ENCODE results near the gene MTHFSD. TPM values are rescaled to one million over a fixed set of nuclear protein-coding genes. Genes with fewer than 3 reads are reported as not detected.
A peak's percentile ranks its signal among the peaks of the same experiment; 100 is the strongest.

MTHFSD gene
- total RNA-seq, 4 donors from 2014 or later = 10.1 to 17.9 (median 15.5) TPM

DNA sequence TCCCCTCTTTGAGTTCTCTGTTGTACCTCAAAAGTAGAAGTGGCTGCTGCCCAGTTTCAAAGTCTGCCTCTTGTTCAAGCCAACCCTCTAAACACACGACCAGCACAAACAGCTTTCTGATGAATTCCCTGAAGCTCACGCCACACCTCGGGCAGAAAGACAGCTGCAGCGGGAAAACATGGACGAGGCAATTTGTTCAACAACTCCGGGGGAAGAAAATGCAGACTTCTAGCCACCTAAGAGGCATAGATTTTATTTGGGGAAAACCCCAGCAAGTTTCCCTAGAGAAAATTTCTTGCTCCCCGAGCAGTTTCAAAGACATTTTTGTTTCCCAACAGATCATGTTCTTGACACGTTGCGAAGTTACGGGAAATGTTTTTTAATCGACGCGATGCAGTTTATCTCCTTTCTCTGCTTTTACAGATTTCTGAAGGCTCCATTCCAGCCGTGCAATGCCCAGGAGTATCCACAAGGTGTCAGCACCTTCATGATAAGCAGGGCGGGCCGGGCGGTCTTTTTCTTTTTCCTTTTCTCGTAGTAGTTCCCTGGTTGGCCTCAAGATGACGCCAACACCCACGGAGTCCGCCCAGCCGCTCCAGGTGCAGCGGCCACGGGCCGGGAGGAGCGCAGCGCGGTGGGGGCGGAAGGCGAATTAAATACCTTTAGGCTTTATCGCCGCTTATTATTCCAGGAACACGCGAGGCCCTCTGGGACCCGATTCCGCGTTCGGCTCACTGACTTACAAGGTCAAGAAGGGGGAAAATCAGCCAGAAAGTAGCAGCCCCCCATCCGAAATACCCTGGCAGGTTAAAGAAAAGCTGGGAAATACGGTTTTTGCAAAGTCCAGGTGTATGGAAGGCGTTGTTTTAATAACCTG, 8.7 kb upstream of the MTHFSD start:
- peaks cover 5 to 47% (median 33%) of the 10 kb centered on the region in 4 donors for H3K4me1 ChIP-seq
- no peaks in the 10 kb centered on the region for H3K36me3 ChIP-seq
- H3K27ac ChIP-seq (replicated peaks in 1 of 4) = no peak overlapping the region
- peaks cover 0 to 95% (median 41%) of the 10 kb centered on the region in 4 donors for H3K27me3 ChIP-seq
- no peak for TF ChIP-seq POLR2A (IDR thresholded peaks at IDR 0.05; ENCODE audit: low read depth)
- TF ChIP-seq, protein P1, sequence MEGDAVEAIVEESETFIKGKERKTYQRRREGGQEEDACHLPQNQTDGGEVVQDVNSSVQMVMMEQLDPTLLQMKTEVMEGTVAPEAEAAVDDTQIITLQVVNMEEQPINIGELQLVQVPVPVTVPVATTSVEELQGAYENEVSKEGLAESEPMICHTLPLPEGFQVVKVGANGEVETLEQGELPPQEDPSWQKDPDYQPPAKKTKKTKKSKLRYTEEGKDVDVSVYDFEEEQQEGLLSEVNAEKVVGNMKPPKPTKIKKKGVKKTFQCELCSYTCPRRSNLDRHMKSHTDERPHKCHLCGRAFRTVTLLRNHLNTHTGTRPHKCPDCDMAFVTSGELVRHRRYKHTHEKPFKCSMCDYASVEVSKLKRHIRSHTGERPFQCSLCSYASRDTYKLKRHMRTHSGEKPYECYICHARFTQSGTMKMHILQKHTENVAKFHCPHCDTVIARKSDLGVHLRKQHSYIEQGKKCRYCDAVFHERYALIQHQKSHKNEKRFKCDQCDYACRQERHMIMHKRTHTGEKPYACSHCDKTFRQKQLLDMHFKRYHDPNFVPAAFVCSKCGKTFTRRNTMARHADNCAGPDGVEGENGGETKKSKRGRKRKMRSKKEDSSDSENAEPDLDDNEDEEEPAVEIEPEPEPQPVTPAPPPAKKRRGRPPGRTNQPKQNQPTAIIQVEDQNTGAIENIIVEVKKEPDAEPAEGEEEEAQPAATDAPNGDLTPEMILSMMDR (IDR thresholded peaks at IDR 0.05) = peak in 2 of 3 experiments; percentile 100
- TF ChIP-seq POLR2AphosphoS5 (IDR thresholded peaks at IDR 0.05) = peak in 1 of 2 donors; percentile 54
- intact Hi-C loops (cut with DNase I) = loop anchor here (2.0 kb wide), 2 partner anchors 499 to 715 kb away; no protein-coding TSS in a partner anchor
- peak; percentile 97 for DNase-seq (ENCODE audit: extremely low spot score)
- no peaks in the 10 kb centered on the region for H3K9me3 ChIP-seq
- H3K4me3 ChIP-seq = peak overlapping the region; percentile 6 to 36 (median 12)
- WGBS = 2% methylated on average over 41 of the region's 41 CpGs

- intact Hi-C loops (cut with DNase I) = no loop called here
- peaks cover 0 to 90% (median 33%) of the 10 kb centered on the region in 4 donors for H3K27me3 ChIP-seq
- H3K4me3 ChIP-seq = no peak overlapping the region
- no peak for TF ChIP-seq POLR2A (IDR thresholded peaks at IDR 0.05; ENCODE audit: low read depth)
- TF ChIP-seq EP300 (IDR thresholded peaks at IDR 0.05) = no peak
- TF ChIP-seq, protein P1 (IDR thresholded peaks at IDR 0.05) = no peak
- no peak for TF ChIP-seq POLR2AphosphoS5 (IDR thresholded peaks at IDR 0.05)
- no peaks in the 10 kb centered on the region for H3K36me3 ChIP-seq
- H3K27ac ChIP-seq (replicated peaks in 1 of 4) = no peak overlapping the region
- peaks cover 5 to 35% (median 31%) of the 10 kb centered on the region in 4 donors for H3K4me1 ChIP-seq
- DNase-seq (ENCODE audit: extremely low spot score) = no peak
- 86% methylated on average over 6 of the region's 6 CpGs for WGBS
- H3K9me3 ChIP-seq = no peaks in the 10 kb centered on the region
Observed at GRCh38 chr16:86562356-86562755, 7.3 kb upstream of the MTHFSD start.

- Histone ChIP-seq H3K27ac (replicated peaks in 1 of 4) (no peak overlapping the region), H3K27me3 (peaks cover 0 to 65% (median 12%) of the 10 kb centered on the region in 4 donors), H3K36me3 (no peaks in the 10 kb centered on the region), H3K4me3 (no peak overlapping the region), H3K4me1 (peaks cover 9 to 23% (median 20%) of the 10 kb centered on the region in 4 donors), H3K9me3 (no peaks in the 10 kb centered on the region)
- TF ChIP-seq, protein P1 (IDR thresholded peaks at IDR 0.05) = no peak
- no peak for TF ChIP-seq POLR2AphosphoS5 (IDR thresholded peaks at IDR 0.05)
- TF ChIP-seq POLR2A (IDR thresholded peaks at IDR 0.05; ENCODE audit: low read depth) = no peak
- no peak for TF ChIP-seq EP300 (IDR thresholded peaks at IDR 0.05)
- 86% methylated on average over 6 of the region's 9 CpGs for WGBS
- intact Hi-C loops (cut with DNase I) = no loop called here
- no peak for DNase-seq (ENCODE audit: extremely low spot score)
Observed at GRCh38 chr16:86559802-86560305, 4.8 kb upstream of the MTHFSD start.

DNA sequence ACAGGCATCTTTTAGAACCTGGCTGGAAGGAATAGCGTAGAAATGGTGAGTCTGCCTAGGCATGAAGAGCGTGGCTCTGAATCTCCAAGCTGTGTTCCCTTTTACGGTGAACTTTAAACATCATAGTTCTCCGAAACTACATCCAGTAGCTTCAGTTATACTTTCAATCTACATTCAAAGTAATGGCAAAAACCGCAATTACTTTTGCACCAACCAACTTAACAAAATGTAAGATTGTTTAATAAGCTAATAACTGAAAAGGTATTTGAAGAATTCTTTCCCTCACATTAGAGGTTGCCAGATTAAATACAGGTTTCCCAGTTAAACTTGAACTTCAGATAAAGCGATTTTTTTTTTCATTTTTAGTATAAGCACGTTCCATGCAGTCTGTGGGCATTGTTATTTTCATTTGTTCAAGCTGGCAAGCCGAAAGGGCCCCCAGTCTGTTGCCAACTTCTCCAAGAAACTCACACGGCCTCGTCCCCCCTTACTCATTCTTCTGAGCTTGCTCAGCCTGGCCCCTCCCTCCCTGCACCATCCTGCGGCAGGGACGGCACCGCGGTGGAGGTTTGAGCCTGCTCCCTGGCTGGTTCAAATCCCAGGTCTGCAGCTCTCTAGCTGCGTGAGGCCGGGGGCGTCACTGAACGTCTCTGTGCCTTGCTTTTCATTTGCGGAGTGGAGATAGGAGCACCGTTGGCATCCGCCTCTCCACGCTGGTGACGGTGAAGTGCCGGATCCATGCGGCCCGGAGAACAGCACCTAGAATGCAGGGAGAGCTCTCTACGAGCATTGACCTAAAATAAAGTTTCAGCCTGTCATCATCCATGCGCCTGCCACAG, 3.5 kb upstream of the MTHFSD start:
- Histone ChIP-seq H3K36me3 (no peaks in the 10 kb centered on the region), H3K27ac (replicated peaks in 1 of 4) (no peak overlapping the region), H3K4me3 (no peak overlapping the region), H3K4me1 (peaks cover 8 to 25% (median 23%) of the 10 kb centered on the region in 4 donors), H3K9me3 (no peaks in the 10 kb centered on the region), H3K27me3 (peaks cover 0 to 54% (median 3%) of the 10 kb centered on the region in 4 donors)
- WGBS = 77% methylated on average over 28 of the region's 28 CpGs
- intact Hi-C loops (cut with DNase I) = no loop called here
- TF ChIP-seq POLR2A (IDR thresholded peaks at IDR 0.05; ENCODE audit: low read depth) = no peak
- TF ChIP-seq EP300 (IDR thresholded peaks at IDR 0.05) = no peak
- TF ChIP-seq, protein P1 (IDR thresholded peaks at IDR 0.05) = no peak
- TF ChIP-seq POLR2AphosphoS5 (IDR thresholded peaks at IDR 0.05) = no peak
- DNase-seq (ENCODE audit: extremely low spot score) = no peak
